Testis (tissue), 2 donors: ENCODE results near the gene RUVBL1.

ENCODE experiments used
- CTCF ChIP-seq, 3 experiments: fragments of 450-650 bp in 2 of 3; fragments of 200-600 bp in 1 of 3; sonication (generic) in 1 of 3; IDR thresholded peaks; one replicate each; pipeline ENCODE4 v1.5.1; 2016 to 2019; ENCODE audit warnings: antibody characterized with exemption in 3 of 3, mild to moderate bottlenecking in 2 of 3, moderate library complexity in 1 of 3
- POLR2A ChIP-seq: fragments of 450-650 bp; IDR thresholded peaks from one replicate; pipeline ENCODE4 v1.6.1; 2017; ENCODE audit warnings: antibody characterized with exemption, mild to moderate bottlenecking, moderate library complexity

GRCh38 chr3:128145279-128145678 lies 21.7 kb upstream of the RUVBL1 start:
- TF ChIP-seq CTCF (IDR thresholded peaks at IDR 0.05) (no peak), POLR2A (no peak)
